ENCODE measurements around the gene ABI3BP. TPM values are rescaled to one million over a fixed set of nuclear protein-coding genes. Genes with fewer than 3 reads are reported as not detected.

ABI3BP gene
- total RNA-seq, 2 donors from 2014 or later: 12.9 to 32.1 TPM

DNA sequence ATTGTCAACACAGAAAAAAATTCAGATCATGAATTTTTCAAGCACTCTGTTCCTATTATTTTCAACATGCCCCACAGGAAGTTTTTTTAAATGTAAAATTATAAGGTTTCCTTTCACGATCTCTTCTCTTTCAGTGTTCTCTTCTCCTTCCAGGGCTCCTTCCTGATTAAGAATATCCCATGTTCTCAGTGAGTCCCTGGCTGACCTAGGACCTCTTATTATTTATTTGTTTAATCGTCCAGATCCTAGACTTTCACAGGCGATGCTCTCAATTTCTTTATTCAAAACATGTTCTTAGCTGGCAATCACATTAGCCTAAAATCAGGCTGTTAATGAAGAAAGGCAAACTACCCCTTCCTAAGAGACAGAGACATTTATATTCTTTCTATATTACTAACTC, 124.3 kb downstream of the ABI3BP start:
- no peak for ATAC-seq
- intact Hi-C loops (cut with DNase I, micrococcal nuclease): no loop called here
- no peak for DNase-seq

DNA sequence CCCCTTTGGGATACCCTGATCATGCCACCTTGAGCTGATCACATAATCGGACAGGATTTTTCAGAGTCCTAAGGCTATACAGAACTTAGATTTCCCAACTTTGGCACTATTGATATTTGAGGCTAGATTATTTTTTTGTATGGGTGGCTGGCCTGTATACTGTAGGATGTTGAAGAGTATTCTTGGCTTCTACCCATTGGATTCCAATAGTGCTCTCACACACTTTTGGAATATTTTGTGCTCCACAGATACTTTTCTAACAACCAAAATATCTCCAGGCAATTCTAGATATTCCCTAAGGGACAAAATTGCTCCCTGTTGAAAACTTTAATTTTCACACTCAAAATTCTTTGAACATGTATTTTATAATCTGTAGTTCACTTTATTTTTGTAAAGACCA, 125.1 kb downstream of the ABI3BP start:
- ATAC-seq (no peak), DNase-seq (no peak)
- intact Hi-C loops (cut with DNase I, micrococcal nuclease): no loop called here

GRCh38 chr3:100865442-100865841, 127.8 kb downstream of the ABI3BP start:
- intact Hi-C loops (cut with DNase I, micrococcal nuclease): no loop called here
- no peak for ATAC-seq

GRCh38 chr3:100864471-100865250, 128.6 kb downstream of the ABI3BP start:
- intact Hi-C loops (cut with DNase I, micrococcal nuclease): no loop called here
- DNase-seq (no peak), ATAC-seq (no peak)

More at GRCh38 chr3:100865442-100865841, 127.8 kb downstream of the ABI3BP start:
- DNase-seq: no peak

DNA sequence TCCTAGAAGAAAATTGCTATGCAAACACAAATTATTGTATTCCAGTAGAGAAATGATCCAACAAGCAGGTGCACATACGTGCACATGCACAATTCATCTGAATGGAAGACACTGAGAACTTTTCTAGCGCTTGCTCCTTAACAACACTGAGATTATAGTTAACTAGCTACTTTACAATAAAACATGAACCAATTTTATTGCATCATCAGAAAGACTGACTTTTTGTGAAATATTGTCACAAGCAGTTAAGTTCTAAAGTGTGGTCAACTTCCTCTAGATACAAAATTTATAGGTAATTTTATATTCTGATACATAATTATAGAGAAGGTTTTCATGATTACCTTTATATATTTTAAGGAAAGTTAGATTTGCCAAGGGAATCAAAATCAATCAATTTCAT, 135.4 kb downstream of the ABI3BP start:
- intact Hi-C loops (cut with DNase I, micrococcal nuclease): no loop called here
- ATAC-seq: no peak
- DNase-seq: no peak

- intact Hi-C loops (cut with DNase I, micrococcal nuclease): no loop called here
- DNase-seq: no peak
- no peak for ATAC-seq
These were observed 136.4 kb downstream of the ABI3BP start for GRCh38 chr3:100856821-100857220.

- ATAC-seq (no peak), DNase-seq (no peak)
- intact Hi-C loops (cut with DNase I, micrococcal nuclease): no loop called here
These were observed 140.4 kb downstream of the ABI3BP start for GRCh38 chr3:100852840-100853239.

- intact Hi-C loops (cut with DNase I, micrococcal nuclease): no loop called here
- ATAC-seq (no peak), DNase-seq (no peak)
These were observed 142.5 kb downstream of the ABI3BP start for GRCh38 chr3:100850701-100851100.

DNA sequence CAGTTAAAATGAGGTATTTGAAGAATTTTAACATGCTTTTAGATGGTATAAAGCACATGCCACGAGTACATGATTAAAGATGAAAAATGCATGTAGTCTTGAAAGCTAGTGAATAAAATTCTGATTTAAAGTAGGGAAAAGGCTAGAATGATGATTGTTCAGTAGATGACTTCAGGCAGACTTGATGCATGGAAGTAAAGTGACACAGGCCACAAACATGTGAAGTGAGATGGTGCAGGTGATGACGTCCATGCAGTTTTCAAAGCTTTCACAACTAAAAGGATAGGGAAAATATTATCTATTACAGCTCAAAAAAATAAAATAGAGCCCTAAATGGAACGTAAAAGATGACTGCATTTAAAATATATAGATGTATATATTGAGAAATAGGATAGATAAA, 143.1 kb downstream of the ABI3BP start:
- DNase-seq (no peak), ATAC-seq (no peak)
- intact Hi-C loops (cut with DNase I, micrococcal nuclease): no loop called here

DNA sequence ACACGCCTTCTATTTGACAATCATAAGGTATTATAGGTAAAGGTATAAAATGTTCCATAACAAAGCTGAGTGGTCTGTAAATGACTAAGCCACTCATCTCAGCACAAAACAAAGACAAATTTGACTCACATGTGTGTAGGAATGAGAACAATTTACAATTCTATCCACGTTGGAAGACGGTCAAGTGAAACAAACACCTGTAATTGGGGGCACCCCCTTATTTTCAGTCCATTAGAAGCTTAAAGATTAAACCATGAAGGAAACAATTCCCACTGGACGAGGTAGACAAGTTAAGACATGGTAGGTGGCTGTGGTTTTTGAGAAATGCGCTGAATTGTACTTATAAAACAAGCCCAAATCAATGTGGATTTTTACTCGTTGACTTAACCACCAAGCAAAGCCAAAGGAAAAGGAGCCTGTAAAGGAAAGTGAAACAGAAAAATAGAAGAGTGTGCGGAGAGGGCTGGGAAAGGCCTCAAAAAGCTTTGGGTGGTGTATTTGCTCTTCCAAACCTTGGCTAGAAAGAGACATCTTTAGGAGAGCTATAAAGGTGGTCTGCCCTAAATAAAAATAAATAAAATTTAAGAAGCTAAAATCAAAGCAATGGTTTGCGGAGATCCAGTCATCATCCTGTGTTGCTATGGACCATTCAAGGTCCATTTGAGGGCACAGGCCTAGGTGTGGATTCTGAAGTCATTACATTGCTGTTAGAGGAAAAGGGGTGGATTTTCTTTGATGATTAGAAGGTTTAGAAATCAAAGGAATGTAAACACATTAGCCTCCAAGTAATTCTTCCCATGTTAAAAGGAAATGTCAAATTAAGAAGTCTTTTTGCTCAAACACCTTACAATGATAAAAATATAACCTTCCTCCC, 148.9 kb downstream of the ABI3BP start:
- DNase-seq (no peak), ATAC-seq (no peak)
- intact Hi-C loops (cut with DNase I, micrococcal nuclease): no loop called here

DNA sequence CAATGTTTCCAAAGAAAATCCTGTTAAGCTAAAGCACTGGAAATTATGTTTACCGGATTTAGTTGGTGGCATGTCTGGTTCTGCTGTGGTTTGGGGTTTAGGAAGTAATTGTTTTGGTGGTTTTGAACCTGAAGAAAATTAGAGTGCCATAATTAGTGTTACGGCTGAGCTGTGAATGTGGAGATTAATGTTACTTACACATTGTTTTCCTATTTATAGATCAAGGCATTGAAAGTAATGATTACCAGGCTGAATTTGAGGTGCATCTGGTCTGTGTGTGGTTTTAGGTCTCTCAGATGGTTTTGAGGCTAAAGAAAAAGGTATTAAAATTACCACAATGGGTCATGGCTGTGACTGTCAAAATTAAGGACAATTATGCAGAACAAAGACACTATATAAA, 155.1 kb downstream of the ABI3BP start:
- intact Hi-C loops (cut with DNase I, micrococcal nuclease): no loop called here
- no peak for DNase-seq
- ATAC-seq: no peak

DNA sequence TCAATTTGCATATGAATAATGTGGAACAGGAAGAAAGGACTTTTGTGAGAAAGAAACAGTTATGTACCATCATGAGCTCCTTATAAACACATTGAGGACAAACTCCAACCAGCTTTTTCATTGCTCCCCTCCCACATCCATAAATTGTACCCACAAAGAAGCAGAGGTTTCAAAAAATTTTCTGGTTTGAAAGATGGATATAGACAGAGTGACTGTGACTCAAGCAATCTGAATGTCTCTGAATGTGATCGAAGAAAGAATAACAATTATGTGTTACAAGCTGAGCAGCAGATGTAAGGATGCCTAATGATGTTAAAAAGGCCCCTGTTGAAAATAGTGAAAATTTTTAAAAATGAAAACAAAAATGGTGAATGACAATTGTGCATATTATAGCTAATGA, 156.6 kb downstream of the ABI3BP start:
- intact Hi-C loops (cut with DNase I, micrococcal nuclease): no loop called here
- no peak for DNase-seq

GRCh38 chr3:100834332-100834731, 158.9 kb downstream of the ABI3BP start:
- no peak for DNase-seq
- intact Hi-C loops (cut with DNase I, micrococcal nuclease): no loop called here
- no peak for ATAC-seq

More for the DNA sequence above, 156.6 kb downstream of the ABI3BP start:
- ATAC-seq: no peak

- intact Hi-C loops (cut with DNase I, micrococcal nuclease): no loop called here
- ATAC-seq (no peak), DNase-seq (no peak)
These were observed 159.7 kb downstream of the ABI3BP start for GRCh38 chr3:100833483-100833882.

DNA sequence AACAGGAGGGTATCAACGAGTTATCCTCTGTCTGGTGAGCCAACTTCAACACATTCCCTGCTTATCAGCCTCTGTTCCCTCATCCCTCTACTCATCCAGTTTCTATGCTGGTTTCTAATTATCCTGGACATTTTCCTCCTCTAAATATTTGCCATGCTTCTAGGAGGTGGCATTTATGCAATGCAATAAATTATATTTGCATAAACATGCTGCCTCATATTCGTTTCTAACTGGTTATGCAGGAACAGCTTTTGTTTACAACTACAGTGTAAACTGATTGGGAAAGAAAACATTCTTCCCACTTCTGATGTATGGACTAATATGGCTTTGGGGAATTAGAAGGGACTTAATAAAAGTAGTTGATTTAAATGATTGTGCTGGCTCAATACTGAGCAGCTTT, 161.6 kb downstream of the ABI3BP start:
- intact Hi-C loops (cut with DNase I, micrococcal nuclease): no loop called here
- DNase-seq (no peak), ATAC-seq (no peak)

GRCh38 chr3:100830931-100831330, 162.3 kb downstream of the ABI3BP start:
- no peak for ATAC-seq
- intact Hi-C loops (cut with DNase I, micrococcal nuclease): no loop called here
- DNase-seq: no peak

- ATAC-seq (no peak), DNase-seq (no peak)
- intact Hi-C loops (cut with DNase I, micrococcal nuclease): no loop called here
These were observed 167.6 kb downstream of the ABI3BP start for GRCh38 chr3:100825574-100825973.

DNA sequence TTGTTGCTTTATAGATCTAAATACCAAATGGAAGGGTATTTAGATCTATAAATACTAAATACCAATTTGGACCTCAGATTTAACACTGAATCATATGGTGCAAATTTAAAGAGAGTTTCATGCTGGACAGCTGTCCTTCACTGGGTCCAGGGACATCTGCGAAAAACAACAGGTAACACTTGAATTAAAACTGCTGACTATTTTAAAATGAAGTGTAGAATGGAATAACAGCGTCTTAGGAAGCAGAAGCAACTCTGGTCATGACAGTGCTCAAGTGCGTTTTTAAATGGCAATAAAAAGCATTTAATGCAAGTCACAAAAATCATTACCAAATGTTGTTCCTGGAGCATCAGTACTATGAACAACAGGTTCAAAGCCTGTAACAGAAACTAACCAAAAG, 177.6 kb downstream of the ABI3BP start:
- no peak for DNase-seq
- no peak for ATAC-seq
- intact Hi-C loops (cut with DNase I, micrococcal nuclease): no loop called here

DNA sequence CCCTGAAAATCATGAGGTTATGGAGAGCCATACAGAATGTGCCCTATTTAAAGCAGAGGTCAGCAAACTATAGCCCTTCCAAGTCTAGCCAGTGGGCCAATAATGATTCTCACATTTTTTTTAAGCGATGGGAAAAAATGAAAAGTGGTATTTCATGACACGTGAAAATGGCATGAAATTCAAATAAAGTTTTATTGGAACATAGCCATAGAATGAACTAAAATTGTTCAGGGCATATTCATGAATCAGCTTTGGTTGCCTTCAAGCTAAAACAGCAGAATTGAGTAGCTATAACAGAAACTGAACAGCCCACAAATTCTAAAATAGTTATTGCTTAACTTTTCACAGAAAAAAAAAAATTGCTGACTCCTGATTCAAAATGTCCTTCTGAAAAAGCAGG, 179.4 kb downstream of the ABI3BP start:
- intact Hi-C loops (cut with DNase I, micrococcal nuclease): no loop called here
- DNase-seq (no peak), ATAC-seq (no peak)

- intact Hi-C loops (cut with DNase I, micrococcal nuclease): no loop called here
- no peak for DNase-seq
- no peak for ATAC-seq
These were observed 181.3 kb downstream of the ABI3BP start for GRCh38 chr3:100811779-100812507.
